ENCODE results near the gene AFAP1.

DNA sequence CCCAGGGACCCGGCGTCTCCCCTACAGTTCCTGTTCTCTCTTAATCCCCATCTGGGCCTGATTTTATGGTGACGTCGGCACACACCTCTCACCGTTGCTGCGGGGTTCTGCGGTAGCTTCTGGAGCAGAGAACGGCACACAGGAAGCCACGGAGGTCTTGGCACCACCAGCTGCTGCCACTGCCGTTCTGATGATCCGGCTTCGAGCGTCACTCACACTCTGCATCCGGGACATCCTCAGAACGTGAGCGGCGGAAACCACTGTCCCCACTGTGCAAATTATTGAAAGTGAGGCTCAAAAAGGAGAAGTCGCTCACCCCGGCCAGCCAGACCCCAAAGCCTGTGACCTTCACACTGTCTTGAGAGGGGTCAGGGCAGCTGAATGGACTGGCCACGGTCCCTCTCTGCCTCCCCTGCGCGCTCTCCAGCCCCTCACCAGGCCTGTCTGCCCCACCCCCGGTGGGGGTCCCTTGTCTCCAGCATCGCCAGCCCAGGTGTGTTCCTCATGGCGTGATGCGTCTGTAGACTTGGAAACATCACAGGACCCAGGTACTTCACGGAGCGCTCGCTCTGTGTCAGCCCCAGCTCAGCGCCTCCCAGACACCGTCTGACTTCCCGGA, 201.1 kb downstream of the AFAP1 start:
- no peak for TF ChIP-seq ZNF274 (IDR thresholded peaks at IDR 0.05; ENCODE audit: low read depth, low read length)
- no peak for TF ChIP-seq YY1 (IDR thresholded peaks at IDR 0.05; ENCODE audit: insufficient read depth, insufficient read length)
